ENCODE measurements around the gene CNTN4. TPM values are rescaled to one million over a fixed set of nuclear protein-coding genes. Genes with fewer than 3 reads are reported as not detected.

Gene CNTN4
- polyA plus RNA-seq, 1 donor (not counting 4 experiments of a cell fraction or from before 2014, with no cell fraction given), result not detected

- H3K79me2 ChIP-seq (ENCODE audit: control insufficient read depth, insufficient read depth, low read length), result no peaks in the 10 kb centered on the region
- no peak for FAIRE-seq
- H3K27me3 ChIP-seq (ENCODE audit: control insufficient read depth, extremely low read depth, insufficient read depth, low read length), result no peaks in the 10 kb centered on the region
- H4K20me1 ChIP-seq (ENCODE audit: control insufficient read depth, extremely low read depth, insufficient read depth, low read length), result no peaks in the 10 kb centered on the region
- dilution Hi-C loops (cut with MboI; ENCODE audit: extremely low pct_ligation_motif_present, low sequenced_read_pairs), result no loop called here
- H3K4me1 ChIP-seq (ENCODE audit: control insufficient read depth, extremely low read depth, insufficient read depth, low read length), result no peaks in the 10 kb centered on the region
- no peak overlapping the region for H2AFZ ChIP-seq (ENCODE audit: control insufficient read depth, low read length)
- no peak for DNase-seq (ENCODE audit: low read depth, low spot score)
- H3K27ac ChIP-seq (ENCODE audit: control insufficient read depth, insufficient read depth, low read length), result no peak overlapping the region
- H3K4me2 ChIP-seq (ENCODE audit: control insufficient read depth, extremely low read depth, insufficient read depth, low read depth, low read length), result no peak overlapping the region
- H3K9ac ChIP-seq (ENCODE audit: control insufficient read depth, extremely low read depth, insufficient read depth, low read length), result no peak overlapping the region
- no peak overlapping the region for H3K4me3 ChIP-seq (ENCODE audit: control insufficient read depth in 2 of 3, extremely low read depth in 1 of 3, insufficient read depth in 2 of 3, low read depth in 1 of 3, low read length in 3 of 3)
- H3K36me3 ChIP-seq (ENCODE audit: control insufficient read depth in 2 of 2, extremely low read depth in 1 of 2, insufficient read depth in 2 of 2, low read length in 2 of 2), result no peaks in the 10 kb centered on the region
- H3K9me1 ChIP-seq (ENCODE audit: control insufficient read depth, extremely low read depth, insufficient read depth, low read length), result no peaks in the 10 kb centered on the region
- H3K9me3 ChIP-seq (ENCODE audit: control insufficient read depth, low read depth, low read length), result no peaks in the 10 kb centered on the region
- TF ChIP-seq CTCF (optimal IDR thresholded peaks at IDR 0.05 in 1 of 3, IDR thresholded peaks at IDR 0.05 in 1 of 3, conservative IDR thresholded peaks at IDR 0.05 in 1 of 3; ENCODE audit: extremely low read depth in 1 of 3, insufficient read depth in 2 of 3, low read length in 3 of 3), result no peak
- no peak for TF ChIP-seq EZH2 (IDR thresholded peaks at IDR 0.05; ENCODE audit: low read length)
Observed at GRCh38 chr3:2130726-2131125, 32.1 kb downstream of the CNTN4 start.

- H3K9ac ChIP-seq (ENCODE audit: control insufficient read depth, extremely low read depth, insufficient read depth, low read length), result no peak overlapping the region
- no peaks in the 10 kb centered on the region for H3K27me3 ChIP-seq (ENCODE audit: control insufficient read depth, extremely low read depth, insufficient read depth, low read length)
- no peaks in the 10 kb centered on the region for H3K9me3 ChIP-seq (ENCODE audit: control insufficient read depth, low read depth, low read length)
- DNase-seq (ENCODE audit: low read depth, low spot score) (no peak), FAIRE-seq (no peak)
- no peak for TF ChIP-seq EZH2 (IDR thresholded peaks at IDR 0.05; ENCODE audit: low read length)
- no peak for TF ChIP-seq CTCF (optimal IDR thresholded peaks at IDR 0.05 in 1 of 3, IDR thresholded peaks at IDR 0.05 in 1 of 3, conservative IDR thresholded peaks at IDR 0.05 in 1 of 3; ENCODE audit: extremely low read depth in 1 of 3, insufficient read depth in 2 of 3, low read length in 3 of 3)
- H3K27ac ChIP-seq (ENCODE audit: control insufficient read depth, insufficient read depth, low read length), result no peak overlapping the region
- H3K36me3 ChIP-seq (ENCODE audit: control insufficient read depth in 2 of 2, extremely low read depth in 1 of 2, insufficient read depth in 2 of 2, low read length in 2 of 2), result no peaks in the 10 kb centered on the region
- no peaks in the 10 kb centered on the region for H3K79me2 ChIP-seq (ENCODE audit: control insufficient read depth, insufficient read depth, low read length)
- H3K4me3 ChIP-seq (ENCODE audit: control insufficient read depth in 2 of 3, extremely low read depth in 1 of 3, insufficient read depth in 2 of 3, low read depth in 1 of 3, low read length in 3 of 3), result no peak overlapping the region
- H3K9me1 ChIP-seq (ENCODE audit: control insufficient read depth, extremely low read depth, insufficient read depth, low read length), result no peaks in the 10 kb centered on the region
- H4K20me1 ChIP-seq (ENCODE audit: control insufficient read depth, extremely low read depth, insufficient read depth, low read length), result no peaks in the 10 kb centered on the region
- no peaks in the 10 kb centered on the region for H3K4me1 ChIP-seq (ENCODE audit: control insufficient read depth, extremely low read depth, insufficient read depth, low read length)
- H2AFZ ChIP-seq (ENCODE audit: control insufficient read depth, low read length), result no peak overlapping the region
- H3K4me2 ChIP-seq (ENCODE audit: control insufficient read depth, extremely low read depth, insufficient read depth, low read depth, low read length), result no peak overlapping the region
- dilution Hi-C loops (cut with MboI; ENCODE audit: extremely low pct_ligation_motif_present, low sequenced_read_pairs), result no loop called here
Observed at GRCh38 chr3:2133146-2133545, 34.5 kb downstream of the CNTN4 start.

Data from keratinocyte (primary cell).